Left forelimb (tissue), 1 donor: ENCODE data around the gene ATOSA.

Experiments
- DNase-seq: peaks from one replicate; pipeline ENCODE4 v3.0.0-alpha.2; 2018; ENCODE audit warnings: low spot score

Gene ATOSA

GRCh38 chr15:52679232-52680040, at the start of gene ATOSA:
Gene ATOSA, minus strand, starts transcription at chr15:52679388. Its CDS starts 1,367 bp downstream, at chr15:52678021.
- peak; percentile 95 for DNase-seq

GRCh38 chr15:52728899-52729298, 49.7 kb upstream of the ATOSA start:
- DNase-seq = no peak

GRCh38 chr15:52727815-52728214, 48.6 kb upstream of the ATOSA start:
- DNase-seq = no peak

GRCh38 chr15:52726195-52726594, 47.0 kb upstream of the ATOSA start:
- no peak for DNase-seq

GRCh38 chr15:52718551-52718950, 39.4 kb upstream of the ATOSA start:
- no peak for DNase-seq

- no peak for DNase-seq
Observed at GRCh38 chr15:52717924-52718323, 38.7 kb upstream of the ATOSA start.

GRCh38 chr15:52717481-52717880, 38.3 kb upstream of the ATOSA start:
- DNase-seq = no peak

- no peak for DNase-seq
Observed at GRCh38 chr15:52716536-52716935, 37.3 kb upstream of the ATOSA start.

- DNase-seq = no peak
Observed at GRCh38 chr15:52715411-52715810, 36.2 kb upstream of the ATOSA start.

- no peak for DNase-seq
Observed at GRCh38 chr15:52714968-52715367, 35.8 kb upstream of the ATOSA start.

GRCh38 chr15:52710708-52711389, 31.7 kb upstream of the ATOSA start:
- DNase-seq = no peak

GRCh38 chr15:52710050-52710707, 31.0 kb upstream of the ATOSA start:
- no peak for DNase-seq

GRCh38 chr15:52709187-52709981, 30.2 kb upstream of the ATOSA start:
- no peak for DNase-seq

GRCh38 chr15:52706091-52706490, 26.9 kb upstream of the ATOSA start:
- DNase-seq = no peak

GRCh38 chr15:52702390-52702789, 23.2 kb upstream of the ATOSA start:
- no peak for DNase-seq

- no peak for DNase-seq
Observed at GRCh38 chr15:52699457-52699856, 20.3 kb upstream of the ATOSA start.

- no peak for DNase-seq
Observed at GRCh38 chr15:52698514-52698913, 19.3 kb upstream of the ATOSA start.

- DNase-seq = no peak
Observed at GRCh38 chr15:52697051-52697450, 17.9 kb upstream of the ATOSA start.

- no peak for DNase-seq
Observed at GRCh38 chr15:52695154-52695553, 16.0 kb upstream of the ATOSA start.

- DNase-seq = no peak
Observed at GRCh38 chr15:52689562-52689961, 10.4 kb upstream of the ATOSA start.

- no peak for DNase-seq
Observed at GRCh38 chr15:52683580-52683979, 4.4 kb upstream of the ATOSA start.

GRCh38 chr15:52682781-52683180, 3.6 kb upstream of the ATOSA start:
- no peak for DNase-seq
